PC-9 (cell line): ENCODE measurements around the gene SLC35E3. TPM values are rescaled to one million over a fixed set of nuclear protein-coding genes. Genes with fewer than 3 reads are reported as not detected.

Experiments
- BruUV-seq: library from RNA; stranded (reverse); fragments of 400-500 nt; replicated peaks from 2 replicates; lab custom pipeline; 2021; lab: Mats Ljungman, UMichigan
- CTCF ChIA-PET: fragments of 300-600 bp; sonication (Branson Sonifier 250); formaldehyde crosslinking; loops from one replicate; lab custom pipeline; 2022; ENCODE audit warnings: antibody characterized with exemption; lab: Charles Lee
- POLR2A ChIA-PET: fragments of 300-600 bp; sonication (Branson Sonifier 250); formaldehyde crosslinking; loops from one replicate; lab custom pipeline; 2022; ENCODE audit warnings: antibody characterized with exemption; ENCODE audit not compliant: unreplicated experiment; lab: Charles Lee
- DNase-seq, 2 experiments: peaks; one replicate each; pipeline versions ENCODE4 v3.0.0 to v3.0.0-alpha.2; 2015 to 2022; ENCODE audit warnings: mixed read lengths in 1 of 2
- H2AFZ ChIP-seq: fragments of 200-600 bp; sonication (generic); 2 replicates; pipeline ENCODE4 v1.8.1; 2017; ENCODE audit warnings: antibody characterized with exemption
- H3F3A ChIP-seq: fragments of 200-600 bp; sonication (generic); 2 replicates; pipeline ENCODE4 v1.8.1; 2017; ENCODE audit warnings: antibody characterized with exemption, mild to moderate bottlenecking, low read depth; ENCODE audit not compliant: insufficient read depth
- H3K27ac ChIP-seq: fragments of 200-600 bp; sonication (generic); 2 replicates; pipeline ENCODE4 v1.6.1; 2016; ENCODE audit warnings: mixed run types
- H3K27me3 ChIP-seq: fragments of 200-600 bp; sonication (generic); 2 replicates; pipeline ENCODE4 v1.6.1; 2016; ENCODE audit warnings: low read depth, mixed run types; ENCODE audit not compliant: insufficient read depth
- H3K36me3 ChIP-seq: fragments of 200-600 bp; sonication (generic); 2 replicates; pipeline ENCODE4 v1.6.1; 2016; ENCODE audit warnings: low read depth, mixed run types
- H3K4me1 ChIP-seq: fragments of 200-600 bp; sonication (generic); replicated peaks from 2 replicates; pipeline ENCODE4 v1.6.1; 2016; ENCODE audit warnings: mixed run types; ENCODE audit not compliant: insufficient read depth
- H3K4me2 ChIP-seq: fragments of 200-600 bp; sonication (generic); 2 replicates; pipeline ENCODE4 v1.6.1; 2017; ENCODE audit warnings: mixed run types
- H3K4me3 ChIP-seq: fragments of 200-600 bp; sonication (generic); 2 replicates; pipeline ENCODE4 v1.6.1; 2016; ENCODE audit warnings: mixed run types
- H3K79me2 ChIP-seq: fragments of 200-600 bp; sonication (generic); 2 replicates; pipeline ENCODE4 v1.6.1; 2017; ENCODE audit warnings: low read depth, mixed run types
- H3K9me2 ChIP-seq: fragments of 200-600 bp; sonication (generic); 2 replicates; pipeline ENCODE4 v1.8.1; 2017; ENCODE audit warnings: mild to moderate bottlenecking; ENCODE audit not compliant: insufficient read depth
- H3K9me3 ChIP-seq: fragments of 200-600 bp; sonication (generic); 2 replicates; pipeline ENCODE4 v1.8.1; 2016; ENCODE audit warnings: low read depth; ENCODE audit not compliant: insufficient read depth
- H4K20me1 ChIP-seq: fragments of 200-600 bp; sonication (generic); 2 replicates; pipeline ENCODE4 v1.8.1; 2017; ENCODE audit not compliant: insufficient read depth
- EZH2 ChIP-seq: fragments of 200-600 bp; sonication (generic); IDR thresholded peaks from 2 replicates; pipeline ENCODE4 v1.8.0; 2017; ENCODE audit warnings: antibody characterized with exemption, low read depth
- intact Hi-C: fragments of 100-400 bp; cut with micrococcal nuclease; formaldehyde crosslinking; loops from one replicate; pipeline ENCODE4 v1.10.0; 2022; ENCODE audit not compliant: unreplicated experiment
- total RNA-seq: library from RNA; stranded (reverse); gene quantifications from 2 replicates; pipeline ENCODE4 v1.2.3, GENCODE V29; 2021
- TF ChIP-seq, protein P1 (sequence below): fragments of 200-600 bp; sonication (generic); conservative IDR thresholded peaks from 2 replicates; pipeline ENCODE4 v1.6.1; 2017; ENCODE audit warnings: mixed run types, antibody characterized with exemption, mild to moderate bottlenecking, moderate library complexity

SLC35E3 gene
- total RNA-seq, 1 experiment from 2014 or later = 10.7 TPM

DNA sequence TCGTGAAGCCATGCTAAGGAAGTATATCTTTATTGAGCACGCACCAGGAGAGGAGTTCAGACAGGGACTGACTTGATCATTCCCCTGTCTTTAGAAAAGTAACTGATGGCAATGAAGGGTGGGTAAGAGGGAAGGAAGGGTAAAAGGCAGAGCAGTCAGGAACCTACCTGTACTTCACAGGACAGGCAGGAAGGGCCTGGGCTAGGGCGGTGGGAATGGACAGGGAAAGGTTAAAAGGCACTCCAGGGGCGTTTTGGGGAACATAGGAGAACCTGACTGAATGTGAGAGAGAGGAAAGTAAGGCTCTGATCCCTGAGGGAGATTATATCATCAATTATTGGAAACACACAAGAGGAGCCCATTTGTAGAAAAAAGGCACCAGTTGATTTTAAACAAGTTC is 3.9 kb downstream of the SLC35E3 start:
- Histone ChIP-seq H3K27ac (no peak overlapping the region), H3K4me2 (no peak overlapping the region), H2AFZ (no peak overlapping the region), H4K20me1 (no peaks in the 10 kb centered on the region), H3K4me1 (peaks cover 17% of the 10 kb centered on the region), H3F3A (peaks cover 8% of the 10 kb centered on the region; the same call in 1 of the 2 replicates), H3K27me3 (no peaks in the 10 kb centered on the region), H3K4me3 (no peak overlapping the region), H3K79me2 (peaks cover 14% of the 10 kb centered on the region; the same call in 1 of the 2 replicates), H3K9me3 (no peaks in the 10 kb centered on the region), H3K36me3 (0 out of 2 replicates have a peak, but pooled peaks cover 8% of the 10 kb centered on the region), H3K9me2 (no peaks in the 10 kb centered on the region)
- ChIA-PET CTCF (no interaction called here), POLR2A (interaction anchor here (0.6 to 0.7 kb wide), 2 partner anchors 58 to 80 kb away, joined by 3 to 4 read pairs; partner anchors contain the start of gene MDM2)
- no peak for TF ChIP-seq EZH2
- TF ChIP-seq, protein P1, sequence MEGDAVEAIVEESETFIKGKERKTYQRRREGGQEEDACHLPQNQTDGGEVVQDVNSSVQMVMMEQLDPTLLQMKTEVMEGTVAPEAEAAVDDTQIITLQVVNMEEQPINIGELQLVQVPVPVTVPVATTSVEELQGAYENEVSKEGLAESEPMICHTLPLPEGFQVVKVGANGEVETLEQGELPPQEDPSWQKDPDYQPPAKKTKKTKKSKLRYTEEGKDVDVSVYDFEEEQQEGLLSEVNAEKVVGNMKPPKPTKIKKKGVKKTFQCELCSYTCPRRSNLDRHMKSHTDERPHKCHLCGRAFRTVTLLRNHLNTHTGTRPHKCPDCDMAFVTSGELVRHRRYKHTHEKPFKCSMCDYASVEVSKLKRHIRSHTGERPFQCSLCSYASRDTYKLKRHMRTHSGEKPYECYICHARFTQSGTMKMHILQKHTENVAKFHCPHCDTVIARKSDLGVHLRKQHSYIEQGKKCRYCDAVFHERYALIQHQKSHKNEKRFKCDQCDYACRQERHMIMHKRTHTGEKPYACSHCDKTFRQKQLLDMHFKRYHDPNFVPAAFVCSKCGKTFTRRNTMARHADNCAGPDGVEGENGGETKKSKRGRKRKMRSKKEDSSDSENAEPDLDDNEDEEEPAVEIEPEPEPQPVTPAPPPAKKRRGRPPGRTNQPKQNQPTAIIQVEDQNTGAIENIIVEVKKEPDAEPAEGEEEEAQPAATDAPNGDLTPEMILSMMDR = no peak
- intact Hi-C loops = no loop called here
- no TSS peak for BruUV-seq
- DNase-seq = no peak

- Histone ChIP-seq H3F3A (0 out of 2 replicates have a peak, but pooled peaks cover 1% of the 10 kb centered on the region), H3K79me2 (peaks cover 14% of the 10 kb centered on the region; the same call in 1 of the 2 replicates), H4K20me1 (no peaks in the 10 kb centered on the region), H3K27ac (no peak overlapping the region), H3K27me3 (no peaks in the 10 kb centered on the region), H2AFZ (no peak overlapping the region), H3K9me2 (no peaks in the 10 kb centered on the region), H3K9me3 (no peaks in the 10 kb centered on the region), H3K4me3 (no peak overlapping the region), H3K36me3 (0 out of 2 replicates have a peak, but pooled peaks cover 8% of the 10 kb centered on the region), H3K4me1 (peaks cover 15% of the 10 kb centered on the region), H3K4me2 (no peak overlapping the region)
- ChIA-PET POLR2A (interaction anchor here (0.7 kb wide), 1 partner anchor 64 kb away, joined by 5 read pairs; no protein-coding TSS in a partner anchor), CTCF (no interaction called here)
- DNase-seq = no peak
- TF ChIP-seq, protein P1 = no peak
- no peak for TF ChIP-seq EZH2
- intact Hi-C loops = no loop called here
- BruUV-seq = no TSS peak
Observed at GRCh38 chr12:68750506-68750905, 4.5 kb downstream of the SLC35E3 start.

DNA sequence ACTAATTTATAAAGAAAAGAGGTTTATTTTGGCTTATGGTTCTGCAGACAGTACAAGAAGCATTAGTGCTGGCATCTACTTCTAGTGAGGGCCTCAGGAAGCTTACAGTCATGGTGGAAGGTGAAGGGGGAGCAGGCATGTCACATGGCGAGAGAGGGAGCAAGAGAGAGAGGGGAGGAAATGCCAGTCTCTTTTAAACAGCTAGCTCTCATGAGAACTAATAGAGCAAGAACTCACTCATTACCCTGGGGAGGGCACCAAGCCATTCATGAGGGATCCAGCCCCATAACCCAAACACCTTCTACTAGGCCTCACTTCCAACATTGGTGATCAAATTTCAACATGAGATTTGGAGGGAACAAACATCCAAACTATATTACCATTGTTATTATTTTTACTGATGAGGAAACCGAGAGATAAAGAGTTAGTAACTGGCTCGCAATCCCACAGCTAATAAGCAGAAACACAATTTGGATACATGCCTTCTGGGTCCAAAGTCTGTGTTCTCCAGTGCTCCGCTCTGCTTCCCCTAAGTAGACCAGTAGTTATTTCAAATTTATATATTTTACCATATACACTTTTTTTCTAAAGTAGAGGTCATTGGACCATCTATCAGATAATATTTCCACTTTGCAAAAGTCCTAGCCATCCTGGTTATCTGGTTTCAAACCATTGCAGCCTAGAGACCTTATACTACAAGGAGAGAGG is 9.7 kb downstream of the SLC35E3 start:
- DNase-seq = no peak
- Histone ChIP-seq H3K4me2 (no peak overlapping the region), H3K4me1 (no peaks in the 10 kb centered on the region), H3K4me3 (no peak overlapping the region), H3K27ac (no peak overlapping the region), H3K36me3 (0 out of 2 replicates have a peak, but pooled peaks cover 8% of the 10 kb centered on the region), H3K79me2 (no peaks in the 10 kb centered on the region), H3K9me3 (no peaks in the 10 kb centered on the region), H3F3A (no peaks in the 10 kb centered on the region), H4K20me1 (no peaks in the 10 kb centered on the region), H3K27me3 (no peaks in the 10 kb centered on the region), H2AFZ (no peak overlapping the region), H3K9me2 (no peaks in the 10 kb centered on the region)
- CTCF ChIA-PET = no interaction called here
- intact Hi-C loops = no loop called here
- POLR2A ChIA-PET = no interaction called here
- TF ChIP-seq EZH2 = no peak
- TF ChIP-seq, protein P1 = no peak
- BruUV-seq = no TSS peak
